GM12872 (cell line): Measurements from ENCODE around the gene SETDB2.

Experiments
- CTCF ChIP-seq: IDR thresholded peaks from 3 replicates; pipeline ENCODE4 v1.5.1; 2011; ENCODE audit warnings: low read depth, mild to moderate bottlenecking, low read length, moderate library complexity; ENCODE audit not compliant: insufficient read depth

Gene SETDB2

GRCh38 chr13:49404703-49405020 lies 39.4 kb upstream of the SETDB2 start:
- no peak for TF ChIP-seq CTCF

GRCh38 chr13:49407068-49407467 lies 37.0 kb upstream of the SETDB2 start:
- no peak for TF ChIP-seq CTCF

GRCh38 chr13:49407936-49408335 lies 36.1 kb upstream of the SETDB2 start:
- no peak for TF ChIP-seq CTCF

GRCh38 chr13:49409008-49409407 lies 35.1 kb upstream of the SETDB2 start:
- no peak for TF ChIP-seq CTCF

- TF ChIP-seq CTCF, result no peak
Measured at GRCh38 chr13:49410006-49410405, 34.1 kb upstream of the SETDB2 start.

GRCh38 chr13:49410477-49410876 lies 33.6 kb upstream of the SETDB2 start:
- no peak for TF ChIP-seq CTCF

- no peak for TF ChIP-seq CTCF
Measured at GRCh38 chr13:49411353-49411752, 32.7 kb upstream of the SETDB2 start.

- no peak for TF ChIP-seq CTCF
Measured at GRCh38 chr13:49412749-49413148, 31.3 kb upstream of the SETDB2 start.
